HEK293 (cell line): ENCODE data around the gene LRP5.
A peak's percentile ranks its signal among the peaks of the same experiment; 100 is the strongest.

Experiments
- CTCF ChIA-PET: fragments of 350-600 bp; formaldehyde crosslinking; extraction: SDS; loops from one replicate; lab custom pipeline; 2021; ENCODE audit warnings: antibody characterized with exemption; lab: Yijun Ruan, JAX
- POLR2A ChIA-PET: fragments of 300-600 bp; formaldehyde crosslinking; extraction: SDS; loops from one replicate; lab custom pipeline; 2020; ENCODE audit warnings: antibody characterized with exemption, inconsistent platforms; lab: Yijun Ruan, JAX
- H3K27ac ChIP-seq: fragments of 200-500 bp; sonication (Bioruptor generic); 2 replicates; pipeline ENCODE4 v1.5.1; 2014; ENCODE audit warnings: low read depth, low read length, control low read depth, inconsistent platforms; ENCODE audit errors: extremely low read depth
- H3K36me3 ChIP-seq, 2 experiments: fragments of 200-500 bp in 1 of 2; sonication (Bioruptor generic) in 1 of 2; 1 replicate in 1 of 2; 2 replicates in 1 of 2; pipeline ENCODE4 v1.5.1; 2014 to 2017; ENCODE audit warnings: inconsistent platforms in 2 of 2, low read length in 2 of 2; ENCODE audit not compliant: control insufficient read depth in 2 of 2, insufficient read depth in 1 of 2
- H3K4me1 ChIP-seq: fragments of 200-500 bp; sonication (Bioruptor generic); 2 replicates; pipeline ENCODE4 v1.5.1; 2014; ENCODE audit warnings: mild to moderate bottlenecking, low read length, inconsistent platforms; ENCODE audit not compliant: control insufficient read depth, insufficient read depth
- H3K4me3 ChIP-seq: 2 replicates; pipeline ENCODE4 v1.5.1; 2011; ENCODE audit warnings: low read depth, mild to moderate bottlenecking, control low read depth, low read length, moderate library complexity
- H3K9me3 ChIP-seq: fragments of 200-500 bp; sonication (Bioruptor generic); 2 replicates; pipeline ENCODE4 v1.5.1; 2014; ENCODE audit warnings: low read depth, low read length, inconsistent platforms; ENCODE audit not compliant: control insufficient read depth, insufficient read depth
- AEBP2 ChIP-seq: fragments of 450-650 bp; formaldehyde crosslinking; IDR thresholded peaks from 2 replicates; pipeline ENCODE4 v1.5.1; 2016; ENCODE audit warnings: missing biosample characterization, missing genetic modification characterization, borderline replicate concordance
- GFI1B ChIP-seq: fragments of 450-650 bp; formaldehyde crosslinking; IDR thresholded peaks from 2 replicates; pipeline ENCODE4 v1.5.1; 2016; ENCODE audit warnings: missing biosample characterization, missing genetic modification characterization
- KLF16 ChIP-seq: fragments of 450-650 bp; formaldehyde crosslinking; IDR thresholded peaks from 2 replicates; pipeline ENCODE4 v1.5.1; 2017; ENCODE audit warnings: missing biosample characterization, missing genetic modification characterization
- OSR2 ChIP-seq: fragments of 450-650 bp; formaldehyde crosslinking; IDR thresholded peaks from 2 replicates; pipeline ENCODE4 v1.5.1; 2016; ENCODE audit warnings: missing biosample characterization, missing genetic modification characterization
- OVOL3 ChIP-seq: fragments of 450-650 bp; formaldehyde crosslinking; IDR thresholded peaks from 2 replicates; pipeline ENCODE4 v1.5.1; 2016; ENCODE audit warnings: missing biosample characterization, missing genetic modification characterization
- ZFP37 ChIP-seq: fragments of 450-650 bp; formaldehyde crosslinking; IDR thresholded peaks from 2 replicates; pipeline ENCODE4 v1.5.1; 2016; ENCODE audit warnings: missing biosample characterization, missing genetic modification characterization
- ZNF292 ChIP-seq: fragments of 450-650 bp; formaldehyde crosslinking; IDR thresholded peaks from 2 replicates; pipeline ENCODE4 v1.5.1; 2016; ENCODE audit warnings: low read depth, missing biosample characterization, missing genetic modification characterization, borderline replicate concordance
- ZNF341 ChIP-seq: fragments of 450-650 bp; formaldehyde crosslinking; IDR thresholded peaks from 2 replicates; pipeline ENCODE4; 2016; ENCODE audit warnings: low read depth, missing biosample characterization, missing genetic modification characterization
- ZNF37A ChIP-seq: fragments of 450-650 bp; IDR thresholded peaks from 2 replicates; pipeline ENCODE4 v1.5.1; 2018; ENCODE audit warnings: missing biosample characterization, missing genetic modification characterization
- ZNF518A ChIP-seq: fragments of 450-650 bp; formaldehyde crosslinking; conservative IDR thresholded peaks from 2 replicates; pipeline ENCODE4 v1.5.1; 2016; ENCODE audit warnings: low read depth, missing biosample characterization, missing genetic modification characterization
- ZNF623 ChIP-seq: fragments of 450-650 bp; formaldehyde crosslinking; IDR thresholded peaks from 2 replicates; pipeline ENCODE4 v1.5.1; 2016; ENCODE audit warnings: missing biosample characterization, missing genetic modification characterization
- ZNF76 ChIP-seq: fragments of 450-650 bp; formaldehyde crosslinking; IDR thresholded peaks from 2 replicates; pipeline ENCODE4; 2016; ENCODE audit warnings: low read depth, missing biosample characterization, missing genetic modification characterization, borderline replicate concordance
- ZNF776 ChIP-seq: fragments of 450-650 bp; formaldehyde crosslinking; IDR thresholded peaks from 2 replicates; pipeline ENCODE4 v1.5.0; 2017; ENCODE audit warnings: missing biosample characterization, missing genetic modification characterization, borderline replicate concordance
- ZNF785 ChIP-seq: fragments of 450-650 bp; formaldehyde crosslinking; IDR thresholded peaks from 2 replicates; pipeline ENCODE4 v1.5.1; 2016; ENCODE audit warnings: missing biosample characterization, missing genetic modification characterization
- TF ChIP-seq, protein P1 (sequence below): fragments of 450-650 bp; formaldehyde crosslinking; IDR thresholded peaks from 2 replicates; pipeline ENCODE4 v1.5.1; 2017; ENCODE audit warnings: missing biosample characterization, missing genetic modification characterization
- TF ChIP-seq, protein P2 (sequence below): fragments of 450-650 bp; formaldehyde crosslinking; IDR thresholded peaks from 2 replicates; pipeline ENCODE4 v1.5.1; 2016; ENCODE audit warnings: missing biosample characterization, missing genetic modification characterization
- TF ChIP-seq, protein P3 (sequence below): fragments of 450-650 bp; formaldehyde crosslinking; IDR thresholded peaks from 2 replicates; pipeline ENCODE4 v1.5.1; 2016; ENCODE audit warnings: missing biosample characterization, missing genetic modification characterization
- TF ChIP-seq, protein P4 (sequence below): fragments of 450-650 bp; formaldehyde crosslinking; IDR thresholded peaks from 2 replicates; pipeline ENCODE4 v1.5.1; 2016; ENCODE audit warnings: missing biosample characterization, missing genetic modification characterization
- TF ChIP-seq, protein P5 (sequence below): fragments of 450-650 bp; formaldehyde crosslinking; IDR thresholded peaks from 2 replicates; pipeline ENCODE4 v1.5.1; 2016; ENCODE audit warnings: missing biosample characterization, missing genetic modification characterization

The LRP5 gene

DNA sequence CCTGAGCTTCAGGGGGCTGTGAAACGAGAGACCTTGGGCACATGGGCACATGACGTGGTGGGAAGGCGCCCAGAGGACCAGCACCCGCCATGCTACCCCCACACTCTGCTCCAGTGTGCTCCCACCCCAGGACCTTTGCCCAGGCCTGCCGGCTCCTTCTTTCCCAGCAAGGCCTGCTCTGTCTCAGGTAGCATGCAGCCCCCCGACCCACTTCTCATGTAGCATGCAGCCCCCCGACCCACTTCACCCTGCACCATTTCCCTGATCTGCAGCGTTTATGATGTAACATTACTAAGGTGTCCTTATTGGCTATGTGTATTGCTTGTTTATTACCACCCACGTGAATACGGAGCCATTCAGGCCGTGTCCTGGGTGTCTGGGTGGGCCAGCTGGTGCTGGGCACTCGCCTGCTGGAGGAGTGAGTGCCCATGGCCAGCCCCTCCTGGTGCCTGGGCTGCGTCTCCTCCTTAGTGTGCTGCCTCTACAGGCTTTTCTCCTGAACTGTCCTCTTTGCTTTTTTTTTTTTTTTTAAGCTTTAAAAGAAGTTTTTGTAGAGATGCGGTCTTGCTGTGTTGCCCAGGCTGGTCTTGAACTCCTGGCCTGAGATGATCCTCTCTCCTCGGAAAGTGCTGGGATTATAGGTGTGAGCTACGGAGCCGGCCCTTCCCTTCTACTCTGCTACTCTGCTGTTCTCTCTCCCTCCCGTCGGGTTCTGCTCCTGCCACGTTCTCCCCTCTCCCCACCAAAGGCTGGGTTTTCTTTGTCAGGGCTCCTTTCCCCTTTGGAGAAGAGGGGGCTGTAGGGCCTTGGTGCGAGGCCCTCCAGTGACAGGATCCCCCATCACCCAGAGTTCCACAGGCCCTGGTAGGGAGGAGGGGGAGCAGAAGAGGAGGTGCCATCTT lies 29.4 kb downstream of the LRP5 start:
- CTCF ChIA-PET: interaction anchor here (0.6 to 1.0 kb wide), 2 partner anchors 16 to 1290 kb away, joined by 3 read pairs; no protein-coding TSS in a partner anchor
- peak overlapping the region; percentile 18; the same call in 1 of the 2 replicates for H3K27ac ChIP-seq
- no peak overlapping the region for H3K4me3 ChIP-seq
- 0 out of 2 replicates have a peak, but pooled peaks cover 3% of the 10 kb centered on the region for H3K4me1 ChIP-seq
- POLR2A ChIA-PET: interaction anchor here (0.7 to 0.9 kb wide), 2 partner anchors 9 to 70 kb away, joined by 3 read pairs; partner anchors contain the start of gene C11orf24
- no peaks in the 10 kb centered on the region for H3K9me3 ChIP-seq
- H3K36me3 ChIP-seq: no peaks in the 10 kb centered on the region; a peak in 1 of 3 replicates
- TF ChIP-seq, protein P1, sequence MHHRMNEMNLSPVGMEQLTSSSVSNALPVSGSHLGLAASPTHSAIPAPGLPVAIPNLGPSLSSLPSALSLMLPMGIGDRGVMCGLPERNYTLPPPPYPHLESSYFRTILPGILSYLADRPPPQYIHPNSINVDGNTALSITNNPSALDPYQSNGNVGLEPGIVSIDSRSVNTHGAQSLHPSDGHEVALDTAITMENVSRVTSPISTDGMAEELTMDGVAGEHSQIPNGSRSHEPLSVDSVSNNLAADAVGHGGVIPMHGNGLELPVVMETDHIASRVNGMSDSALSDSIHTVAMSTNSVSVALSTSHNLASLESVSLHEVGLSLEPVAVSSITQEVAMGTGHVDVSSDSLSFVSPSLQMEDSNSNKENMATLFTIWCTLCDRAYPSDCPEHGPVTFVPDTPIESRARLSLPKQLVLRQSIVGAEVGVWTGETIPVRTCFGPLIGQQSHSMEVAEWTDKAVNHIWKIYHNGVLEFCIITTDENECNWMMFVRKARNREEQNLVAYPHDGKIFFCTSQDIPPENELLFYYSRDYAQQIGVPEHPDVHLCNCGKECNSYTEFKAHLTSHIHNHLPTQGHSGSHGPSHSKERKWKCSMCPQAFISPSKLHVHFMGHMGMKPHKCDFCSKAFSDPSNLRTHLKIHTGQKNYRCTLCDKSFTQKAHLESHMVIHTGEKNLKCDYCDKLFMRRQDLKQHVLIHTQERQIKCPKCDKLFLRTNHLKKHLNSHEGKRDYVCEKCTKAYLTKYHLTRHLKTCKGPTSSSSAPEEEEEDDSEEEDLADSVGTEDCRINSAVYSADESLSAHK (tag by site-specific recombination): no peak
- no peak for TF ChIP-seq GFI1B
- TF ChIP-seq, protein P2, sequence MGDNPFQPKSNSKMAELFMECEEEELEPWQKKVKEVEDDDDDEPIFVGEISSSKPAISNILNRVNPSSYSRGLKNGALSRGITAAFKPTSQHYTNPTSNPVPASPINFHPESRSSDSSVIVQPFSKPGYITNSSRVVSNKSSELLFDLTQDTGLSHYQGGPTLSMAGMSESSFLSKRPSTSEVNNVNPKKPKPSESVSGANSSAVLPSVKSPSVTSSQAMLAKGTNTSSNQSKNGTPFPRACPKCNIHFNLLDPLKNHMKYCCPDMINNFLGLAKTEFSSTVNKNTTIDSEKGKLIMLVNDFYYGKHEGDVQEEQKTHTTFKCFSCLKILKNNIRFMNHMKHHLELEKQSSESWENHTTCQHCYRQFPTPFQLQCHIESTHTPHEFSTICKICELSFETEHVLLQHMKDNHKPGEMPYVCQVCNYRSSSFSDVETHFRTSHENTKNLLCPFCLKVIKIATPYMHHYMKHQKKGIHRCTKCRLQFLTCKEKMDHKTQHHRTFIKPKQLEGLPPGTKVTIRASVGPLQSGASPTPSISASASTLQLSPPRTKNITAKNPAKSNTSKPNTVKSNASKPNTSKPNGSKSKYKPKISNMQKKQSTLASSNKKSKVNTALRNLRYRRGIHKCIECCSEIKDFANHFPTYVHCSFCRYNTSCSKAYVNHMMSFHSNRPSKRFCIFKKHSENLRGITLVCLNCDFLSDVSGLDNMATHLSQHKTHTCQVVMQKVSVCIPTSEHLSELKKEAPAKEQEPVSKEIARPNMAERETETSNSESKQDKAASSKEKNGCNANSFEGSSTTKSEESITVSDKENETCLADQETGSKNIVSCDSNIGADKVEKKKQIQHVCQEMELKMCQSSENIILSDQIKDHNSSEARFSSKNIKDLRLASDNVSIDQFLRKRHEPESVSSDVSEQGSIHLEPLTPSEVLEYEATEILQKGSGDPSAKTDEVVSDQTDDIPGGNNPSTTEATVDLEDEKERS (tag by site-specific recombination): no peak
- TF ChIP-seq, protein P3, sequence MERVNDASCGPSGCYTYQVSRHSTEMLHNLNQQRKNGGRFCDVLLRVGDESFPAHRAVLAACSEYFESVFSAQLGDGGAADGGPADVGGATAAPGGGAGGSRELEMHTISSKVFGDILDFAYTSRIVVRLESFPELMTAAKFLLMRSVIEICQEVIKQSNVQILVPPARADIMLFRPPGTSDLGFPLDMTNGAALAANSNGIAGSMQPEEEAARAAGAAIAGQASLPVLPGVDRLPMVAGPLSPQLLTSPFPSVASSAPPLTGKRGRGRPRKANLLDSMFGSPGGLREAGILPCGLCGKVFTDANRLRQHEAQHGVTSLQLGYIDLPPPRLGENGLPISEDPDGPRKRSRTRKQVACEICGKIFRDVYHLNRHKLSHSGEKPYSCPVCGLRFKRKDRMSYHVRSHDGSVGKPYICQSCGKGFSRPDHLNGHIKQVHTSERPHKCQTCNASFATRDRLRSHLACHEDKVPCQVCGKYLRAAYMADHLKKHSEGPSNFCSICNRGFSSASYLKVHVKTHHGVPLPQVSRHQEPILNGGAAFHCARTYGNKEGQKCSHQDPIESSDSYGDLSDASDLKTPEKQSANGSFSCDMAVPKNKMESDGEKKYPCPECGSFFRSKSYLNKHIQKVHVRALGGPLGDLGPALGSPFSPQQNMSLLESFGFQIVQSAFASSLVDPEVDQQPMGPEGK (tag by site-specific recombination): peak; percentile 26
- no peak for TF ChIP-seq ZNF518A
- no peak for TF ChIP-seq ZNF292
- no peak for TF ChIP-seq ZNF37A
- TF ChIP-seq KLF16: no peak
- TF ChIP-seq OSR2 (tag by site-specific recombination): no peak
- no peak for TF ChIP-seq ZNF785 (tag by site-specific recombination)
- no peak for TF ChIP-seq ZNF76
- peak; percentile 94 for TF ChIP-seq ZNF341 (tag by site-specific recombination)
- TF ChIP-seq ZNF623 (tag by site-specific recombination): peak; percentile 68
- no peak for TF ChIP-seq AEBP2 (tag by site-specific recombination)
- no peak for TF ChIP-seq ZNF776
- no peak for TF ChIP-seq OVOL3 (tag by site-specific recombination)
- TF ChIP-seq, protein P4, sequence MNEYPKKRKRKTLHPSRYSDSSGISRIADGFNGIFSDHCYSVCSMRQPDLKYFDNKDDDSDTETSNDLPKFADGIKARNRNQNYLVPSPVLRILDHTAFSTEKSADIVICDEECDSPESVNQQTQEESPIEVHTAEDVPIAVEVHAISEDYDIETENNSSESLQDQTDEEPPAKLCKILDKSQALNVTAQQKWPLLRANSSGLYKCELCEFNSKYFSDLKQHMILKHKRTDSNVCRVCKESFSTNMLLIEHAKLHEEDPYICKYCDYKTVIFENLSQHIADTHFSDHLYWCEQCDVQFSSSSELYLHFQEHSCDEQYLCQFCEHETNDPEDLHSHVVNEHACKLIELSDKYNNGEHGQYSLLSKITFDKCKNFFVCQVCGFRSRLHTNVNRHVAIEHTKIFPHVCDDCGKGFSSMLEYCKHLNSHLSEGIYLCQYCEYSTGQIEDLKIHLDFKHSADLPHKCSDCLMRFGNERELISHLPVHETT (tag by site-specific recombination): no peak
- no peak for TF ChIP-seq ZFP37
- TF ChIP-seq, protein P5, sequence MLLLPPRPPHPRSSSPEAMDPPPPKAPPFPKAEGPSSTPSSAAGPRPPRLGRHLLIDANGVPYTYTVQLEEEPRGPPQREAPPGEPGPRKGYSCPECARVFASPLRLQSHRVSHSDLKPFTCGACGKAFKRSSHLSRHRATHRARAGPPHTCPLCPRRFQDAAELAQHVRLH (tag by site-specific recombination): no peak
